Measurements from ENCODE around the gene TMIGD3. TPM values are rescaled to one million over a fixed set of nuclear protein-coding genes. Genes with fewer than 3 reads are reported as not detected.
A peak's percentile ranks its signal among the peaks of the same experiment; 100 is the strongest.
"Not testable (repeated sequence)": the region's sequence is repeated elsewhere in the genome, so short reads cannot be mapped to it uniquely, and the experiment has no call there.

Gene TMIGD3
- polyA plus RNA-seq (ENCODE audit: insufficient read length in 4 of 4), result 1 to 10 TPM in 2 of 4 donors, under 1 TPM in 2; 0.91 to 2.1 (median 1.1) TPM

GRCh38 chr1:111503585-111504060, at the start of gene TMIGD3, which contains the start of gene ADORA3:
TSS of gene TMIGD3 (minus strand) at chr1:111503633. CDS start at chr1:111503354, 279 bp downstream.
TSS of gene ADORA3 (minus strand) at chr1:111503633. CDS start at chr1:111503354, 279 bp downstream.
- DNase-seq (ENCODE audit: low read depth in 4 of 4, low spot score in 3 of 4), result no peak

GRCh38 chr1:111553196-111553595, 49.8 kb upstream of the TMIGD3 start:
- no peak for DNase-seq (ENCODE audit: low read depth in 4 of 4, low spot score in 3 of 4)

GRCh38 chr1:111552587-111552986, 49.2 kb upstream of the TMIGD3 start:
- no peak for DNase-seq (ENCODE audit: low read depth in 4 of 4, low spot score in 3 of 4)

- no peak for DNase-seq (ENCODE audit: low read depth in 4 of 4, low spot score in 3 of 4)
Measured at GRCh38 chr1:111551623-111552411, 48.4 kb upstream of the TMIGD3 start.

GRCh38 chr1:111547786-111548185, 44.4 kb upstream of the TMIGD3 start:
- DNase-seq (ENCODE audit: low read depth in 4 of 4, low spot score in 3 of 4), result not testable (repeated sequence)

GRCh38 chr1:111542187-111542586, 38.8 kb upstream of the TMIGD3 start:
- no peak for DNase-seq (ENCODE audit: low read depth in 4 of 4, low spot score in 3 of 4)

- peak in 1 of 4 donors; percentile 0 for DNase-seq (ENCODE audit: low read depth in 4 of 4, low spot score in 3 of 4)
Measured at GRCh38 chr1:111541721-111542120, 38.3 kb upstream of the TMIGD3 start.

- no peak for DNase-seq (ENCODE audit: low read depth in 4 of 4, low spot score in 3 of 4)
Measured at GRCh38 chr1:111540928-111541327, 37.5 kb upstream of the TMIGD3 start.

- DNase-seq (ENCODE audit: low read depth in 4 of 4, low spot score in 3 of 4), result no peak
Measured at GRCh38 chr1:111538343-111539025, 35.1 kb upstream of the TMIGD3 start.

- DNase-seq (ENCODE audit: low read depth in 4 of 4, low spot score in 3 of 4), result no peak
Measured at GRCh38 chr1:111535256-111536191, 32.1 kb upstream of the TMIGD3 start.

GRCh38 chr1:111520053-111520452, 16.6 kb upstream of the TMIGD3 start:
- DNase-seq (ENCODE audit: low read depth in 4 of 4, low spot score in 3 of 4), result no peak

- DNase-seq (ENCODE audit: low read depth in 4 of 4, low spot score in 3 of 4), result no peak
Measured at GRCh38 chr1:111517469-111518225, 14.2 kb upstream of the TMIGD3 start.

- peak in 1 of 4 donors; percentile 44 for DNase-seq (ENCODE audit: low read depth in 4 of 4, low spot score in 3 of 4)
Measured at GRCh38 chr1:111516005-111516535, 12.6 kb upstream of the TMIGD3 start.

- no peak for DNase-seq (ENCODE audit: low read depth in 4 of 4, low spot score in 3 of 4)
Measured at GRCh38 chr1:111515291-111516004, 12.0 kb upstream of the TMIGD3 start.

GRCh38 chr1:111513410-111514020, 10.1 kb upstream of the TMIGD3 start:
- no peak for DNase-seq (ENCODE audit: low read depth in 4 of 4, low spot score in 3 of 4)

- DNase-seq (ENCODE audit: low read depth in 4 of 4, low spot score in 3 of 4), result no peak
Measured at GRCh38 chr1:111512931-111513330, 9.5 kb upstream of the TMIGD3 start.

GRCh38 chr1:111512132-111512889, 8.9 kb upstream of the TMIGD3 start:
- no peak for DNase-seq (ENCODE audit: low read depth in 4 of 4, low spot score in 3 of 4)

- DNase-seq (ENCODE audit: low read depth in 4 of 4, low spot score in 3 of 4), result no peak
Measured at GRCh38 chr1:111511370-111511769, 7.9 kb upstream of the TMIGD3 start.

Data from left renal pelvis (tissue), 4 donors.